Mesothelial cell of epicardium (in vitro differentiated cells): ENCODE data around the gene UBAP1. TPM values are rescaled to one million over a fixed set of nuclear protein-coding genes. Genes with fewer than 3 reads are reported as not detected.
"Not testable (repeated sequence)": the region's sequence is repeated elsewhere in the genome, so short reads cannot be mapped to it uniquely, and the experiment has no call there.

ENCODE experiments used
- DNase-seq, 2 experiments: peaks; one replicate each; pipeline ENCODE4 v3.0.0; 2021; ENCODE audit warnings: low spot score in 2 of 2; ENCODE audit not compliant: unreplicated experiment in 2 of 2
- H3K27ac Mint-ChIP-seq: 2 replicates; pipeline ENCODE4 v1.8.0; 2021; ENCODE audit warnings: mixed read lengths
- H3K27me3 Mint-ChIP-seq: 2 replicates; pipeline ENCODE4 v1.8.0; 2021; ENCODE audit warnings: low read depth, mixed read lengths
- H3K36me3 Mint-ChIP-seq: 2 replicates; pipeline ENCODE4 v1.8.0; 2021; ENCODE audit warnings: mixed read lengths
- H3K4me1 Mint-ChIP-seq: 2 replicates; pipeline ENCODE4 v1.8.0; 2021; ENCODE audit warnings: mixed read lengths
- H3K4me3 Mint-ChIP-seq: 2 replicates; pipeline ENCODE4 v1.8.0; 2021; ENCODE audit warnings: mild to moderate bottlenecking, moderate library complexity, mixed read lengths
- H3K9me3 Mint-ChIP-seq: 2 replicates; pipeline ENCODE4 v1.8.0; 2021; ENCODE audit warnings: mixed read lengths
- total RNA-seq: library from RNA; stranded (reverse); gene quantifications from 3 replicates; pipeline ENCODE4 v1.2.1, GENCODE V29; 2021
- TF ChIP-seq, protein P1 (sequence below): fragments of 200-600 bp; sonication (generic); IDR thresholded peaks from one replicate; pipeline ENCODE4 v1.5.0; 2021; ENCODE audit warnings: antibody characterized with exemption; ENCODE audit not compliant: unreplicated experiment

Gene UBAP1
- total RNA-seq, 1 donor from 2014 or later, result 38.0 TPM

DNA sequence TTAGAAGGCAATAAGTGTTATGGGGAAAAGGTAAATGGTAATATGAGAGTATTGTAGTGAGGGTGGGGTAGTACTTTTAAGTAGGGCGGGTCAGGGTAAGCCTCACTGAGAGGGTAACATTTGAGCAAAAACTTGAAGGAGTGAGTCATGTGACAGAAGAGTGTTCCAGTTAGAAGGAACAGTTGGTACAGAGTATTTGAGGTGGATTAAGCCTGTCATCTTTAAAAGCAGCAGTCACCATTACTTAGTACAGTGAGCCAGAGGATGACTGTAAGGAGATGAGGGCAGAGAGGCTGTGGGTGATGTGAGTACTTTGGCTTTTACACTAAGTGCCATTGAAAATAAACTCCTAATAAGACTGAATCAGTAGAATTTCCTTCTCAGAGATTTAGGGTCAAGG lies 54.8 kb downstream of the UBAP1 start:
- DNase-seq, result no peak
- Mint-ChIP-seq H3K4me1 (no peaks in the 10 kb centered on the region), H3K27ac (peak overlapping the region; percentile 19), H3K4me3 (no peak overlapping the region), H3K27me3 (no peaks in the 10 kb centered on the region), H3K36me3 (peaks cover 20% of the 10 kb centered on the region), H3K9me3 (no peaks in the 10 kb centered on the region)
- TF ChIP-seq, protein P1, sequence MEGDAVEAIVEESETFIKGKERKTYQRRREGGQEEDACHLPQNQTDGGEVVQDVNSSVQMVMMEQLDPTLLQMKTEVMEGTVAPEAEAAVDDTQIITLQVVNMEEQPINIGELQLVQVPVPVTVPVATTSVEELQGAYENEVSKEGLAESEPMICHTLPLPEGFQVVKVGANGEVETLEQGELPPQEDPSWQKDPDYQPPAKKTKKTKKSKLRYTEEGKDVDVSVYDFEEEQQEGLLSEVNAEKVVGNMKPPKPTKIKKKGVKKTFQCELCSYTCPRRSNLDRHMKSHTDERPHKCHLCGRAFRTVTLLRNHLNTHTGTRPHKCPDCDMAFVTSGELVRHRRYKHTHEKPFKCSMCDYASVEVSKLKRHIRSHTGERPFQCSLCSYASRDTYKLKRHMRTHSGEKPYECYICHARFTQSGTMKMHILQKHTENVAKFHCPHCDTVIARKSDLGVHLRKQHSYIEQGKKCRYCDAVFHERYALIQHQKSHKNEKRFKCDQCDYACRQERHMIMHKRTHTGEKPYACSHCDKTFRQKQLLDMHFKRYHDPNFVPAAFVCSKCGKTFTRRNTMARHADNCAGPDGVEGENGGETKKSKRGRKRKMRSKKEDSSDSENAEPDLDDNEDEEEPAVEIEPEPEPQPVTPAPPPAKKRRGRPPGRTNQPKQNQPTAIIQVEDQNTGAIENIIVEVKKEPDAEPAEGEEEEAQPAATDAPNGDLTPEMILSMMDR, result no peak

DNA sequence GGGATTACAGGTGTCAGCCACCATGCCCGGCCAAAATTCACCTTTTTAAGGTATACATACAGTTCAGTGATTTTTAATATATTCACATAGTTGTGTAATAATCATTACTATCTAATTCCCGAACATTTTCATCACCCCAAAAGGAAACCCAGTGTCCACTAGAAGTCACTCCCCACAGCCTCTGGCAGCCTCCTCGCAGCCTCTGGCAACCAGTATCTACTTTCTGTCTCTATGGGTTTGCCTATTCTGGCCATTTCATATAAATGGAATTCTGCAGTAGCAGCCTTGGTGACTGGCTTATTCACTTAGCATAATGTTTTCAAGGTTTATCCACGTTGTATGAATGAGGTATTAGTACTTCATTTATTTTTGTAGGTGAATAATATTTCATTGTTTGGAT lies 59.0 kb downstream of the UBAP1 start:
- no peak overlapping the region for H3K4me3 Mint-ChIP-seq
- peaks cover 2% of the 10 kb centered on the region for H3K4me1 Mint-ChIP-seq
- TF ChIP-seq, protein P1, result no peak
- no peak for DNase-seq
- H3K27me3 Mint-ChIP-seq, result no peaks in the 10 kb centered on the region
- no peaks in the 10 kb centered on the region for H3K9me3 Mint-ChIP-seq
- no peak overlapping the region for H3K27ac Mint-ChIP-seq
- peaks cover 32% of the 10 kb centered on the region for H3K36me3 Mint-ChIP-seq

DNA sequence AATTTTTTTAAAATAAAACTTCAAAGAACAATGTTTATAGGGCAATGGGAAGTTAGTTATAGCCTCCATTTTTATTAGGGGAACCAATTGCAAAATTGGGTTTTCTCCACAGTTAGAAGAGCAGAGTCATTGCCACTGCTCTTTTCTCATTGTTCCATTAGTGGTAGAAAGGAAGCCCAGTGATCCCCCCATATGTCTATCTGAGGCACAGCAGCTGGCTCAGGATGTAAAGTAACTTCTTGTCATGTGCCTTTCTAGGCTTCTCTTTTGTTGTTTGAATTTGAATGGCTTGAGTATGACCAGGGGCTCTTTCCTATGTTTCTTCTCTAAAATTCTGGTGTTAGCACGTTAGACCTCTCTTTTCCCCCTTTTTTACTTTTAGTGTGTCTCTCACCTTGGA lies 61.2 kb downstream of the UBAP1 start:
- TF ChIP-seq, protein P1, result no peak
- Mint-ChIP-seq H3K4me3 (no peak overlapping the region), H3K4me1 (peaks cover 2% of the 10 kb centered on the region), H3K27ac (no peak overlapping the region), H3K9me3 (no peaks in the 10 kb centered on the region), H3K27me3 (no peaks in the 10 kb centered on the region), H3K36me3 (peaks cover 38% of the 10 kb centered on the region)
- DNase-seq, result no peak

GRCh38 chr9:34242830-34243229 lies 64.0 kb downstream of the UBAP1 start:
- H3K27ac Mint-ChIP-seq, result peak overlapping the region; percentile 39
- no peaks in the 10 kb centered on the region for H3K27me3 Mint-ChIP-seq
- DNase-seq, result no peak
- peaks cover 2% of the 10 kb centered on the region for H3K4me1 Mint-ChIP-seq
- TF ChIP-seq, protein P1, result no peak
- no peak overlapping the region for H3K4me3 Mint-ChIP-seq
- H3K36me3 Mint-ChIP-seq, result peaks cover 32% of the 10 kb centered on the region
- no peaks in the 10 kb centered on the region for H3K9me3 Mint-ChIP-seq

DNA sequence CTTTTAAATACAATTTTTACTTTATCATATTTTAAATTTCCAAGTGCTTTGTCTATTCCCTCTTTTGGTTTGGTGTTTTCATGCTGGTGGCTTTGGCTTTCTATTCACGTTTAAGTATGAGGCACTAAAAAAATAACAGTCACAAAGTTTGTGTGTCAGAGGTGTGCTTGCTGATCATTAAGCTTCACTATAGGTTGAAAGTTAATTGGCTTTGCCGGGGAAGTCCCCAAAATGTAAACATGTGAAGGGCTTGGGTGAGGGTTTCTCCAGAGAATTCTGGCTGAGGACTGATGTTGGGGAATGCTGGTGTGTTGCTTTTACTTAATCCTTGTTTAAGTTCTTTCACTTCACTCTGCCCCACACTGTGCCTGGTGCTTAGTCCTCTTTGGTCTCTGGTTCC lies 66.4 kb downstream of the UBAP1 start:
- not testable (repeated sequence) for H3K9me3 Mint-ChIP-seq, H3K27ac Mint-ChIP-seq, H3K4me3 Mint-ChIP-seq, H3K4me1 Mint-ChIP-seq, H3K27me3 Mint-ChIP-seq, DNase-seq
- H3K36me3 Mint-ChIP-seq, result peaks cover 24% of the 10 kb centered on the region

- TF ChIP-seq, protein P1, result no peak
These were observed 67.6 kb downstream of the UBAP1 start for GRCh38 chr9:34246453-34246852.

GRCh38 chr9:34247782-34248181 lies 68.9 kb downstream of the UBAP1 start:
- not testable (repeated sequence) for H3K4me3 Mint-ChIP-seq, H3K27ac Mint-ChIP-seq, H3K27me3 Mint-ChIP-seq, H3K9me3 Mint-ChIP-seq, DNase-seq, H3K4me1 Mint-ChIP-seq
- H3K36me3 Mint-ChIP-seq, result peaks cover 15% of the 10 kb centered on the region

More at GRCh38 chr9:34246453-34246852, 67.6 kb downstream of the UBAP1 start:
- H3K9me3 Mint-ChIP-seq, result no peaks in the 10 kb centered on the region
- no peak for DNase-seq
- H3K27me3 Mint-ChIP-seq, result no peaks in the 10 kb centered on the region
- no peak overlapping the region for H3K27ac Mint-ChIP-seq
- peaks cover 23% of the 10 kb centered on the region for H3K36me3 Mint-ChIP-seq
- no peak overlapping the region for H3K4me3 Mint-ChIP-seq
- no peaks in the 10 kb centered on the region for H3K4me1 Mint-ChIP-seq
